Upper lobe of left lung (tissue), 4 donors: Measurements from ENCODE around the gene MDN1.

Experiments used
- POLR2A ChIP-seq, 4 donors: fragments of 450-650 bp; IDR thresholded peaks; one replicate each; pipeline ENCODE4 v1.5.1; 2016 to 2017; ENCODE audit warnings: antibody characterized with exemption in 4 of 4, mild to moderate bottlenecking in 2 of 4
- TF ChIP-seq, protein P1 (sequence below), 6 experiments: fragments of 450-650 bp in 4 of 6; fragments of 200-600 bp in 2 of 6; sonication (generic) in 2 of 6; IDR thresholded peaks; one replicate each; pipeline ENCODE4 v1.5.1; 2016 to 2019; ENCODE audit warnings: antibody characterized with exemption in 6 of 6

DNA sequence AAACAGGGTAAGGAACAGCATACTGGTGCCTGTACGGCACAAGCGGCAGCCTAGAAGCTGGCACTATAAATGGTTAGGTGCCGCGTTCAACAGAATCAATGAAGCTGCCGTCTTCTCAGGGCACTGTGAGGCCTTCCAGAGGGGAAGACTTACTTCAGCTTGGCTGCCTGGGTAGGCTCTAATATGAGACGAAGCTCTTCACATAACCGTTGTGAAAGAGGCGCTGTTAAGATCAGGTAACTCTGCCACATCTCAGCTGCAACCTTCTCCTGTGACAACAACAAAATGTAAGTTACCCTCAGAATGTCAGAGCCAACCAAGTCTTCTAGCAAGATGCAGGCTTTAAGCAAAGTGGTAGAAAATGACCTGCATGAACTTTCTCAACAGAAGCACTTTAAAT is 169.0 kb downstream of the MDN1 start:
- no peak for TF ChIP-seq POLR2A (IDR thresholded peaks at IDR 0.05)
- TF ChIP-seq, protein P1, sequence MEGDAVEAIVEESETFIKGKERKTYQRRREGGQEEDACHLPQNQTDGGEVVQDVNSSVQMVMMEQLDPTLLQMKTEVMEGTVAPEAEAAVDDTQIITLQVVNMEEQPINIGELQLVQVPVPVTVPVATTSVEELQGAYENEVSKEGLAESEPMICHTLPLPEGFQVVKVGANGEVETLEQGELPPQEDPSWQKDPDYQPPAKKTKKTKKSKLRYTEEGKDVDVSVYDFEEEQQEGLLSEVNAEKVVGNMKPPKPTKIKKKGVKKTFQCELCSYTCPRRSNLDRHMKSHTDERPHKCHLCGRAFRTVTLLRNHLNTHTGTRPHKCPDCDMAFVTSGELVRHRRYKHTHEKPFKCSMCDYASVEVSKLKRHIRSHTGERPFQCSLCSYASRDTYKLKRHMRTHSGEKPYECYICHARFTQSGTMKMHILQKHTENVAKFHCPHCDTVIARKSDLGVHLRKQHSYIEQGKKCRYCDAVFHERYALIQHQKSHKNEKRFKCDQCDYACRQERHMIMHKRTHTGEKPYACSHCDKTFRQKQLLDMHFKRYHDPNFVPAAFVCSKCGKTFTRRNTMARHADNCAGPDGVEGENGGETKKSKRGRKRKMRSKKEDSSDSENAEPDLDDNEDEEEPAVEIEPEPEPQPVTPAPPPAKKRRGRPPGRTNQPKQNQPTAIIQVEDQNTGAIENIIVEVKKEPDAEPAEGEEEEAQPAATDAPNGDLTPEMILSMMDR (IDR thresholded peaks at IDR 0.05), result no peak
